ENCODE results near the gene IL23R. TPM values are rescaled to one million over a fixed set of nuclear protein-coding genes. Genes with fewer than 3 reads are reported as not detected.

Gene IL23R
- polyA plus RNA-seq, 1 experiment: not detected

GRCh38 chr1:67269061-67269460 is 102.8 kb downstream of the IL23R start:
- H3K9me3 ChIP-seq (ENCODE audit: control insufficient read depth, insufficient read depth, low read length): no peaks in the 10 kb centered on the region
- CTCF ChIA-PET: no interaction called here
- peaks cover 2% of the 10 kb centered on the region for H3K27me3 ChIP-seq (ENCODE audit: control insufficient read depth, insufficient read depth, low read length)
- POLR2A ChIA-PET: no interaction called here
- no peak for DNase-seq (ENCODE audit: low read depth, low spot score)
- no peak for TF ChIP-seq CTCF (IDR thresholded peaks at IDR 0.05; ENCODE audit: low read depth, low read length)
- H3K27ac ChIP-seq (ENCODE audit: low read depth, low read length): no peak overlapping the region
- H3K4me3 ChIP-seq (ENCODE audit: low read depth, low read length): no peak overlapping the region

DNA sequence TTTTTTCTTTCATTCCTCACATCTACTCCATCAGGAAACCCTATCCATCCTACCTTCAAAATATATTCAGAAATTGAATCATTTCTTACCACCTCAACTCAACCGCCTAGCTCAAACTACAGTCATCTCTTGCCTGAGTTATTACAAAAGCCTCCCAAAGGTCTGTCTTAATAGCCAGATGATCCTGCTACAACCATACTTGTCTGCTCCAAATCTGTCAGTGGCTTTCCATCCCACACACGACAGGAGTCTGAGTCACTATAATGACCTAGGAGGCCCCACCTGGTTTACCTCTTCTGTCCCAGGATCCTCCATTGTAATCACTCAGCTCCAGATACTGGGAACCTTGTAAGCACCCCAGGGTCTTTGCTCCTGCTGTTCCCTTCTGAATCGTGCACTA is 104.3 kb downstream of the IL23R start:
- no peaks in the 10 kb centered on the region for H3K9me3 ChIP-seq (ENCODE audit: control insufficient read depth, insufficient read depth, low read length)
- H3K4me3 ChIP-seq (ENCODE audit: low read depth, low read length): no peak overlapping the region
- TF ChIP-seq CTCF (IDR thresholded peaks at IDR 0.05; ENCODE audit: low read depth, low read length): no peak
- no peak for DNase-seq (ENCODE audit: low read depth, low spot score)
- POLR2A ChIA-PET: no interaction called here
- CTCF ChIA-PET: no interaction called here
- H3K27ac ChIP-seq (ENCODE audit: low read depth, low read length): no peak overlapping the region
- H3K27me3 ChIP-seq (ENCODE audit: control insufficient read depth, insufficient read depth, low read length): no peaks in the 10 kb centered on the region

- POLR2A ChIA-PET: no interaction called here
- Histone ChIP-seq H3K27me3 (ENCODE audit: control insufficient read depth, insufficient read depth, low read length) (no peaks in the 10 kb centered on the region), H3K4me3 (ENCODE audit: low read depth, low read length) (no peak overlapping the region), H3K27ac (ENCODE audit: low read depth, low read length) (no peak overlapping the region), H3K9me3 (ENCODE audit: control insufficient read depth, insufficient read depth, low read length) (no peaks in the 10 kb centered on the region)
- no peak for TF ChIP-seq CTCF (IDR thresholded peaks at IDR 0.05; ENCODE audit: low read depth, low read length)
- no peak for DNase-seq (ENCODE audit: low read depth, low spot score)
- CTCF ChIA-PET: no interaction called here
Measured at GRCh38 chr1:67273591-67273990, 107.3 kb downstream of the IL23R start.

DNA sequence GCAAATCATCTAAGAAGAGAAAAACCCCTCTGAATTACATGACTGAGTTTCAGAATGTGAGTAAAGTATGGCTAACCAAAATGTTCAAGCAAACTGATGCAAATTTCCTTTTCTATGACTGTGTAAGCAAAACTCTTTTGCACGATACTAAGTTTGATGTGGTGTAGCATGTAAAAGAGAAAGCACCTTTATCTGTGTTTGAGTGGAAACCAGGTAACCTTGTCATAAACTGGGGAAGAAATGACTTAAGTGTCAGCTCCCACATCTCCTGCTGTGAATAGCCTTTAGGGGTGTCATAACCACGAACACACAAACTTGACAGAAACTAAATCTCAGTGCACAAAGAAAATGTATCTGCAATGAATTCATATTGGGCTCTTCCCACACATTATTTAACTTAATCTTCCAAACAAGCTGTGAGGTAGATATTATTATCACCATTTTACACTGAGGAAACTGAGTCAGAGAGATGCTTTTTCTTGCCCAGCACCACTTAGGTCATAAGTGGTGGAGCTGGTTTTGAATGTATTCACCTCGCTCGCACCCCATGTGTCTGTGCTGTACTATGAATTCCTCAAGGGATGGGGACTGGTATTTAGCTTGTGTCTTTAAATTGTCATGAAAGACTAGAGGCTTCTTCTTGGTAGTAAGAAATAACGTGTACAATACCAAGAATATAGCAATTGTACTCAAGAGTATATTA is 108.5 kb downstream of the IL23R start:
- POLR2A ChIA-PET: no interaction called here

More for the DNA sequence above, 108.5 kb downstream of the IL23R start:
- no peak for DNase-seq (ENCODE audit: low read depth, low spot score)
- no peaks in the 10 kb centered on the region for H3K9me3 ChIP-seq (ENCODE audit: control insufficient read depth, insufficient read depth, low read length)
- TF ChIP-seq CTCF (IDR thresholded peaks at IDR 0.05; ENCODE audit: low read depth, low read length): no peak
- CTCF ChIA-PET: interaction anchor here (1.0 kb wide), 1 partner anchor 225 kb away, joined by 4 read pairs; no protein-coding TSS in a partner anchor
- no peaks in the 10 kb centered on the region for H3K27me3 ChIP-seq (ENCODE audit: control insufficient read depth, insufficient read depth, low read length)
- no peak overlapping the region for H3K4me3 ChIP-seq (ENCODE audit: low read depth, low read length)
- no peak overlapping the region for H3K27ac ChIP-seq (ENCODE audit: low read depth, low read length)
